GM20000 (cell line): ENCODE measurements around the gene BCL2.

ENCODE experiments used
- DNase-seq: peaks from one replicate; pipeline ENCODE4 v3.0.0; 2012; ENCODE audit warnings: low spot score
- CTCF ChIP-seq: IDR thresholded peaks from 2 replicates; pipeline ENCODE4 v1.5.1; 2012; ENCODE audit warnings: mild to moderate bottlenecking, control low read depth; ENCODE audit errors: extremely low read depth, missing control alignments

The BCL2 gene

GRCh38 chr18:63306819-63307550 lies 12.6 kb downstream of the BCL2 start:
- DNase-seq: no peak
- TF ChIP-seq CTCF: no peak

GRCh38 chr18:63306249-63306648 lies 13.3 kb downstream of the BCL2 start:
- DNase-seq: no peak
- no peak for TF ChIP-seq CTCF

GRCh38 chr18:63303547-63303946 lies 16.0 kb downstream of the BCL2 start:
- no peak for TF ChIP-seq CTCF
- DNase-seq: no peak

- no peak for DNase-seq
- no peak for TF ChIP-seq CTCF
These were observed 16.7 kb downstream of the BCL2 start for GRCh38 chr18:63302636-63303405.

GRCh38 chr18:63302220-63302619 lies 17.3 kb downstream of the BCL2 start:
- TF ChIP-seq CTCF: no peak

GRCh38 chr18:63301434-63301833 lies 18.1 kb downstream of the BCL2 start:
- TF ChIP-seq CTCF: no peak
- DNase-seq: no peak

More at GRCh38 chr18:63302220-63302619, 17.3 kb downstream of the BCL2 start:
- no peak for DNase-seq
